ENCODE results near the gene KCNK16. TPM values are rescaled to one million over a fixed set of nuclear protein-coding genes. Genes with fewer than 3 reads are reported as not detected.

KCNK16 gene
- total and polyA plus RNA-seq, 2 experiments from 2014 or later, result not detected

DNA sequence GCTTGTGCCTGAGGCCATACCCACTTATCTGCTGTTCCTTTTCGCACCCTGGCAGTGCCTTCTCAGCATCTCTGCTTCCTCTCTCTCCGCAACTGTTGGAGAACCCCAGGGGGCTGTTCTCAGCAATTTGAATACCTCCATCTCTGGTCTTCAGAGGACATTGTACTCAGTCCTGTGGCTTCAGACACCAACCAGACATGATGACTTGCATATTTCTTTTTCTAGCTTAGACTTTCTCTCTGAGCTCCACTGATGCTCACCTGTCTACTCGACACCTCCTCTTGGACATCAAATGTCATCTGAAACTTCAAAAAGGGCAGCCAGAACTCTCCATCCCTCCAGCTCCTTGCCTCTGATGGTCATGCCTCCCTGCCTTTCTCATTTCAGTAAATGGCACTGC lies 18.9 kb upstream of the KCNK16 start:
- no peak for DNase-seq
- Histone ChIP-seq H3K9ac (no peak overlapping the region), H4K20me1 (ENCODE audit: insufficient read depth) (no peaks in the 10 kb centered on the region), H3K9me2 (ENCODE audit: insufficient read depth) (no peaks in the 10 kb centered on the region), H3K9me3 (ENCODE audit: low read depth) (no peaks in the 10 kb centered on the region), H3K4me1 (ENCODE audit: insufficient read depth) (no peaks in the 10 kb centered on the region), H3F3A (ENCODE audit: insufficient read depth) (no peaks in the 10 kb centered on the region), H3K36me3 (ENCODE audit: low read depth) (no peaks in the 10 kb centered on the region), H2AFZ (no peak overlapping the region), H3K4me2 (ENCODE audit: unreplicated experiment) (no peak overlapping the region), H3K27ac (no peak overlapping the region), H3K4me3 (no peak overlapping the region), H3K27me3 (replicated peaks; ENCODE audit: insufficient read depth) (peaks cover 10% of the 10 kb centered on the region; the same call in 1 of the 2 replicates), H3K79me2 (ENCODE audit: insufficient read depth) (no peaks in the 10 kb centered on the region)
- TF ChIP-seq EZH2 (IDR thresholded peaks at IDR 0.05; ENCODE audit: insufficient read depth, poor library complexity, severe bottlenecking) (no peak), EZH2phosphoT487 (IDR thresholded peaks at IDR 0.05; ENCODE audit: insufficient read depth, low read depth) (no peak)
- 54 to 59% methylated on average over 3 of the region's 3 CpGs for WGBS, 2 experiments (ENCODE audit: low coverage in 1 of 2, low lambda C conversion rate in 2 of 2, missing lambda C conversion rate in 2 of 2)
- in situ Hi-C loops (cut with MboI), result no loop called here

DNA sequence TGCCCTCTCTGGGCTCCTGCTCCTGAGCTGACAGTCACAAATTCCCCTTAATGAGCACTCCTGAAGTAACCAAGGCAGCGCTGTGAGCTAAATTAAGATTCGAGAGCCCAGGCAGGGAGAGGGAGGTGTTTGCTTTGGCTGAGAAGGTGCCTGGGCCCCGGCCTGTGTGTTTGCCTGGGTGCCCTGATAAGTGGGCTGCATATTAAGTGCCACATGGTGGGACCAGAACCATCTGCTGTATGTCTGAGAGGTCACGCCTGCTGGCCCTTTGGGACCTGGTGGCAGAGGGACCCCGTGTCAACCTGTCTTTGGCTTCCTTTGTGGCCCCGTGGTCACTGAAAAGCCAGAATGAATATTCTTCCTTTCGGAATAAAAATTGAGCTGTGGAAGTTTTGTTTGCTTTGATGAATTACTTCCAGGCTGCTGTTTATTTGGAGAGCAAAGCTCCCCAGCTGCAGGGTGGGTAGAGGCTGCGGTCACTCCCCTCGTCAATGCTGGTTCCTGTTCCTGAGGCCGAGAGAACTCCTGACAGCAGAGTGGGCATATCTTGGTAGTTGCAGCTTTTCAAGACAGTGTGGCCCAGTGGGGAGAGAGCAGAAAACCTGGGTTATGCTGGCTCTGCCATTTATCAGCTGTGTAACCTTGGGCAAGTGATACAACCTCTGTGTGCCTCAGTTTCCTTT lies 17.5 kb upstream of the KCNK16 start:
- Histone ChIP-seq H3K4me2 (ENCODE audit: unreplicated experiment) (no peak overlapping the region), H3K9me2 (ENCODE audit: insufficient read depth) (no peaks in the 10 kb centered on the region), H3K79me2 (ENCODE audit: insufficient read depth) (no peaks in the 10 kb centered on the region), H3K9ac (no peak overlapping the region), H3F3A (ENCODE audit: insufficient read depth) (no peaks in the 10 kb centered on the region), H2AFZ (no peak overlapping the region), H4K20me1 (ENCODE audit: insufficient read depth) (no peaks in the 10 kb centered on the region), H3K27ac (no peak overlapping the region), H3K4me3 (no peak overlapping the region), H3K27me3 (replicated peaks; ENCODE audit: insufficient read depth) (peaks cover 10% of the 10 kb centered on the region; the same call in 1 of the 2 replicates), H3K9me3 (ENCODE audit: low read depth) (no peaks in the 10 kb centered on the region), H3K4me1 (ENCODE audit: insufficient read depth) (no peaks in the 10 kb centered on the region), H3K36me3 (ENCODE audit: low read depth) (no peaks in the 10 kb centered on the region)
- WGBS, 2 experiments (ENCODE audit: low coverage in 1 of 2, low lambda C conversion rate in 2 of 2, missing lambda C conversion rate in 2 of 2), result 74 to 75% methylated on average over 10 of the region's 10 CpGs
- no peak for DNase-seq
- in situ Hi-C loops (cut with MboI), result no loop called here
- TF ChIP-seq EZH2phosphoT487 (IDR thresholded peaks at IDR 0.05; ENCODE audit: insufficient read depth, low read depth), result no peak

DNA sequence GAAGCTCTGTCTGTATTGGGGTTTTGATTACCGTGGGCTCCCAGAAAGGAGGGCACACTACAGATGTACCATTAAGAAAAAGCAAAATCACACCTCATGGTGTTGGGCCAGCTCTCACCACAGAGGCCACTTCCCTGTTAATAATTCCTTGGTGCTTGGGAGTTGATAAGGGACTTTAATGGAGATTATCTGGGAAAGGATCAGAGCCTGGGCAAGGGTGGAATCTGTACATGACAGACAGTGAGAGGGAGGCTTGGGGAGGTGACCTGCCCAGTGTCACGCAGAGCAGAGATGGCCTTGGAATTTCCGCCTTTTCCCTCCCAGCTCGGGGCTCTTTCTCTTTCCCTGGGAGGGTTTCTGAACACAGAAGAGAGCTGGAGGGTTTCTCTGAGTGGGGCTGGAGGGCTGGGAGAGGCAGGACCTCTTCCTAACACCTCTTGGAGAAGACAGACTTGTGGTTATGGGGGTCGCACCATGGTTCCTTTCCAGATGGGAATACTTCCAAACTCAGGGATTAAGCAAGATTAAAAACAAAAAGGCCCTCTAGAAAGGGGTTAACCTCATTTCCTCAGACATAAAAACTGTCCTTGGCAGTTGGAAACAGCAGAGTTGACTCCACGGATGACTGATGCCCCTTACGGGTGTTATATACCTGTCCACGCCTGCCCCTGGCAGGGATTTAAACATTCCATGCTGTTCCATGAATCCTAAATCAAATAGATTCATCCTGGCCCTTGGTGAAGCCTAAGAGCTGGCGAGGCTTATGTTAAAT lies 16.8 kb upstream of the KCNK16 start:
- Histone ChIP-seq H3K4me2 (ENCODE audit: unreplicated experiment) (no peak overlapping the region), H3F3A (ENCODE audit: insufficient read depth) (no peaks in the 10 kb centered on the region), H3K9ac (no peak overlapping the region), H3K9me2 (ENCODE audit: insufficient read depth) (no peaks in the 10 kb centered on the region), H3K27ac (no peak overlapping the region), H3K4me3 (no peak overlapping the region), H4K20me1 (ENCODE audit: insufficient read depth) (no peaks in the 10 kb centered on the region), H3K9me3 (ENCODE audit: low read depth) (no peaks in the 10 kb centered on the region), H3K4me1 (ENCODE audit: insufficient read depth) (no peaks in the 10 kb centered on the region), H3K79me2 (ENCODE audit: insufficient read depth) (no peaks in the 10 kb centered on the region), H2AFZ (no peak overlapping the region), H3K36me3 (ENCODE audit: low read depth) (no peaks in the 10 kb centered on the region), H3K27me3 (replicated peaks; ENCODE audit: insufficient read depth) (peaks cover 10% of the 10 kb centered on the region; the same call in 1 of the 2 replicates)
- in situ Hi-C loops (cut with MboI), result no loop called here
- TF ChIP-seq EZH2 (IDR thresholded peaks at IDR 0.05; ENCODE audit: insufficient read depth, poor library complexity, severe bottlenecking) (no peak), EZH2phosphoT487 (IDR thresholded peaks at IDR 0.05; ENCODE audit: insufficient read depth, low read depth) (no peak)
- WGBS, 2 experiments (ENCODE audit: low coverage in 1 of 2, low lambda C conversion rate in 2 of 2, missing lambda C conversion rate in 2 of 2), result 65 to 73% methylated on average over 9 of the region's 9 CpGs
- DNase-seq, result no peak

DNA sequence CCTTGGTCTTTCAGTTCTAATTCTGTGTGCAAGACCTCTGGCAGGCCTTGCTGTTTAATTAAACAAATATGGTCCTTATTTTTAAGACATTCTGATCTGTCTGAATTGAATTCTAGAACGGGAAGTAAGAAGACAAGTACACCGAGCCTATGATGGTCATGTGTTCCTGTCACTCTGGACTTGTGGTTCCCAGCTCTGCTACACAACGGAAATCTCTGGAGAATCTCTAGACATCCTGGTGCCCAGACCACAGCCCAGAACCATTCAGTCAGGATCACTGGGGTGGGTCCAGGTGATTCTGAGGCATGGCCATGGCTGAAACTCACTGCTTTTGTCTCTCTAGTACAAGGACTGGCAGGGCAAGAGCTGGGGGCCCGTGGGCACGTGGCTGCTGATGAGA lies 15.9 kb upstream of the KCNK16 start:
- Histone ChIP-seq H3K4me3 (no peak overlapping the region), H3K4me2 (ENCODE audit: unreplicated experiment) (no peak overlapping the region), H3K4me1 (ENCODE audit: insufficient read depth) (no peaks in the 10 kb centered on the region), H3K79me2 (ENCODE audit: insufficient read depth) (no peaks in the 10 kb centered on the region), H3K9ac (no peak overlapping the region), H3K9me3 (ENCODE audit: low read depth) (no peaks in the 10 kb centered on the region), H2AFZ (no peak overlapping the region), H3F3A (ENCODE audit: insufficient read depth) (no peaks in the 10 kb centered on the region), H3K36me3 (ENCODE audit: low read depth) (no peaks in the 10 kb centered on the region), H3K9me2 (ENCODE audit: insufficient read depth) (no peaks in the 10 kb centered on the region), H3K27ac (no peak overlapping the region), H4K20me1 (ENCODE audit: insufficient read depth) (no peaks in the 10 kb centered on the region), H3K27me3 (replicated peaks; ENCODE audit: insufficient read depth) (peaks cover 10% of the 10 kb centered on the region; the same call in 1 of the 2 replicates)
- in situ Hi-C loops (cut with MboI), result no loop called here
- TF ChIP-seq EZH2 (IDR thresholded peaks at IDR 0.05; ENCODE audit: insufficient read depth, poor library complexity, severe bottlenecking), result no peak
- no peak for TF ChIP-seq EZH2phosphoT487 (IDR thresholded peaks at IDR 0.05; ENCODE audit: insufficient read depth, low read depth)
- DNase-seq, result no peak
- 16 to 28% methylated on average over 5 of the region's 5 CpGs for WGBS, 2 experiments (ENCODE audit: low coverage in 1 of 2, low lambda C conversion rate in 2 of 2, missing lambda C conversion rate in 2 of 2)

Measured in GM23248 (cell line).